NCI-H446 (cell line): Measurements from ENCODE around the gene BACE2.

ENCODE experiments used
- DNase-seq, 2 experiments: peaks; one replicate each; lab custom pipeline; 2025; lab: John Stamatoyannopoulos, UW

The BACE2 gene

DNA sequence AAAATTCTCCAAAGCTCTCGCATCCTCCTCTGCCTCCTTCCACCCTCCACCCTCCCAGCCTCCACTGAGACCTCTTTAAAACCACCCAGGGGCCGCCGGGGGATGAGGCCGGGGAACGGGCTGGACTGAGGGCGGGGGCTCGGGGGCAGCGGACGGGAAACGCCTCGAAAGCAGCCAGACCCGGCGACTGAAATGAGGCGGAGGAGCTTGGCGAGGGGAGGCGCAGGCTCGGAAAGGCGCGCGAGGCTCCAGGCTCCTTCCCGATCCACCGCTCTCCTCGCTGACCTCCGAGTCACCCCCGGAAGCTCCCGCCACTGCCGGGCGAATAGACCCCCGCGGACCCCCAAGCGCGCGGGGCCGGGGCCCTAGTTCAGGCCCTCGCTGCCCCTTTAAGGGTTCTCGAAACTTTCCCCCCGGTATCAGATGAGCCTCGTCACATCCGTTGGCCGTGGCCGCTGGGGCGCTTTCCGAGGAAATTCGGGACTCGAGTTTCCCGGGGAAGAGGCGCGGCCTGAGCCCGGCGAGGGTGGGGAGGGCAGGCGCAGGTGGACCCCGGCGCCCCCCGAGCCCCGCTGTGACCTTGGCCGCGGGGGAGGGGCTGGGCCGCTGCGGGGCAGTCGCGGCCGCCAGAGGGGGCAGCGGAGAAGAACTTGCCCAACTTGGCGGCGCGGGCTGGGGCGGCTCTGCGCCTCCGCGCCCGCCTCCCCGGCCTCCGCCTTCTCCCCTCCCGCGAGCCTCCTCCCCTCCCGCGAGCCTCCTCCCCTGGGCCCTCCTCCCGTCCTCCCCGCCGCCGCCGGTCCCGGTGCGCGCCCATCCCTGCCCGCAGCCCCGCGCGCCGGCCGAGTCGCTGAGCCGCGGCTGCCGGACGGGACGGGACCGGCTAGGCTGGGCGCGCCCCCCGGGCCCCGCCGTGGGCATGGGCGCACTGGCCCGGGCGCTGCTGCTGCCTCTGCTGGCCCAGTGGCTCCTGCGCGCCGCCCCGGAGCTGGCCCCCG lies at the start of gene BACE2:
BACE2 (plus strand) TSS at position 813 of the 995 bp plus-strand sequence; CDS start at position 917, 104 bp downstream.
- no peak for DNase-seq

DNA sequence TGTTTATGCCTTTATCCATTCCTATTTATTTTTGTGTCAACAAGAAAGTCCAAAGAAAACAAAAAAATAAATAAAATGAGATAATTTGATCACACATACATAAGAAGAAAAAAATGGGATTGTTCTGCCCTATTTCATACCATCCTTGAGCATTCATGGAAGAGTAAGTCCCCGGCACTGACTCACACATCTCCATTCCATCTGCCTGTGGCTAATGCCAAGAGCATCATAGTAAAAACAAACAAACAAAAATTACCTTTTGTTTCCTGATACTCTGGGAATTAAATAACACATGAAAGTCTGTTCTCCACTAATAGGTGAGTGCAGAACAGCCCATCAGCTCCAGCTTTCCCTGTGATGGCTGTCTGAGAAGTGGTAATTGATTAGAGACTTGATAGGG lies 48.1 kb upstream of the BACE2 start:
- DNase-seq: no peak

DNA sequence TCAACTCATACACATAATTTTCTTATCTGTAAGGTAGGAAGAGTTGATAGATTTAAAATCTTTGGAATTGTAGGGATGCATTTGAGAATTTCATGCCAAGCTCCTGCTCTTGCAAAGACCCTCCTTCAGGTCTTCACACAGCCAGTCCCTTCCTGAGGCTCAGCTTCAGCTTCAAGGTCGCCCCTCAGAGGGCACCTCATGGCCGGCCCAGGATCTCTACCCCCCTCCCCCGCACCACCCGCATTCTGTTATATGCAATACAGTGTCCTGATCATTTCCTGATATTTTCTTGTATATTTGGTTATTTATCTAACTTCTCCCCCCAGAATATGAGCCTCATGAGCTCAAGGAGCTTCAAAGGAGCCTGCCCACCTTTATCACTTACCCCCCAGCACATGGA lies 47.0 kb upstream of the BACE2 start:
- no peak for DNase-seq

DNA sequence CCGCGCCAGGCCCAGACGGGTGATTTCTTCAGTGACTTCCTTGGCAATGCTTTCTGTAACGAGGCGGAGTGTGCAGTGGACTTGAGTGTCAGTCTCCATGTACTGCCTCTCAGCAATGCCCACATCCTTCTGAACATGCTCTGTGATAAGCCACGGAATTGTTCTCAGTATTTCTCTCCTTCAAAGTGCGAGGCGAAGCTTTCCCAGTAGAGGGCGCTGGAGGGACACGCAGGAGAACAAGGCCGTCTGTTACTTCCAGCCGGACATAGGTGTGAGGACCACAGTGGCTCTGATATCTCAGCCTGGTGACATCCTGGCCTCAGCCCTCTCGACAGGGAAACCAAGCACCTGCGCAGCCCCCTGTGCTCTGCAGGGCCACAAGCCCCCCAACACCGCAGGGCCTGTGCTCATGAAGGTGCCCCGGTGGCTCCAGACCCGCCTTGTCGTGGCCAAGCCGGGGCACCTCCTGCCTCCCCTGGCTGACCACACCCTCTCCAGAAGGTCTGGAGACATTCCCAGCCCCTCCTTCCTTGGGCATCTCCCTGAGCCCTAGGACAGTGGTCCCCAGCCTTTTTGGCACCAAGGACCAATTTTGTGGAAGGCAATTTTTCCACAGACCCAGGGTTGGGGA lies 46.1 kb upstream of the BACE2 start:
- DNase-seq: peak in 1 of 2 experiments; percentile 68

DNA sequence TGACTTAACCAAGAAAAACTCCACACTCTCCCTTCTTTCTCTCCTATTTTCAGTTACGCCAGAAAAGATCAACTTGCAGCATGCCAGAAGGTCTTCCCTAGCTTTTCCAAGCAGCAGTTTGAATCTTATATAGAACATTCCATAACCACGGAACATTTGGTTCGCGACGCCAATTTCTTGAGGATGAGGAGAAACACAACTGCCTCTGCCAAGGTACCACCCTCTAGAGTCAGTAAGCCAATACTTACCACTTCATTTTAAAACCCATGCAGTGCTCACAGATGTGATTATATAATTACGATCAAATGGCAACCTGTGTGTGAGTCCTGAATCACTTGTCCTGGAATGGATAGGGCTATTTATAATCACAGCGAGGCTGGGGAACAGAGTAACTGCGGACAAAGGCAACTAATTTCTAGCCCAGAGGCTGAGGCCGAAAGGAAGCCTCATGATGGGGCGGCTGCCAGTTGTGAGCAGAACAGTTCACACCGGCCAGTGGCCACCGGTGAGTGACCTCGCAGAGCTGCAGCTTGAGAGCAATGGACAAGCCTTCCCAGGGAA lies 43.2 kb upstream of the BACE2 start:
- no peak for DNase-seq

DNA sequence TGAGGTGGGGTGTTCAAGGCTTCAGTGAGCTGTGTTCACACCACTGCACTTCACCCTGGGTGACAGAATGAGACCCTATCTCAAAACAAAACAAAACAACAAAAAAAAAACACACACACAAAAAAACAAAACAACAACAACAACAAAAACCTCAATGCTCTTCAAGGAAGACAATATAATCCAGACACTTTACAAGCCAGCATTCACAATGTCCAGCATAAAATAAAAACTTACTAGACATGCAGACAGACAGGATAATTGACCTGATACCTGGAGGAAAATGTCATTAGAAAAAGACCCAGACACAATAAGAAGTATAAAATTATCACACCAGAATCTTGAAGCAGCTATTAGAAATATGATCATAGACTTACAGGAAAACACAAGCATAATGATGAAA lies 39.0 kb upstream of the BACE2 start:
- no peak for DNase-seq

DNA sequence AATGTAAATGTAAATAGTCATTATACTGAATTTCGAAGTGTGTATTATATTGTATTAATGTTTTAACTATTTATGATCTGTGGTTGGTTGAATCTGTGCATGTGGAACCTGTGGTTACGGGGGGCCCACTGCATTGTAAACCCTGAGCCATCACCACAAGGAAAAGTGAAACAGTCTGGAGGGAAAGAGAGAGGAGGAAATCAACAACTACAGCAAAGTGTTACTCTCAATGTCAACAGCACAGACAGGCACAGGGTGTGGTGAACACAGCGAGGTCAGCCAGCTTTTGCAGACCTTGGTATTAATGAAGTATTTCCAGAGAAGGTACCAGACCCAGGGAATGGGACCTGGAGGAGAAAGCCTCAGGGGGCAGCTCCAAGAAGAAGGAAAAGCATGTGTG lies 37.1 kb upstream of the BACE2 start:
- DNase-seq: no peak

DNA sequence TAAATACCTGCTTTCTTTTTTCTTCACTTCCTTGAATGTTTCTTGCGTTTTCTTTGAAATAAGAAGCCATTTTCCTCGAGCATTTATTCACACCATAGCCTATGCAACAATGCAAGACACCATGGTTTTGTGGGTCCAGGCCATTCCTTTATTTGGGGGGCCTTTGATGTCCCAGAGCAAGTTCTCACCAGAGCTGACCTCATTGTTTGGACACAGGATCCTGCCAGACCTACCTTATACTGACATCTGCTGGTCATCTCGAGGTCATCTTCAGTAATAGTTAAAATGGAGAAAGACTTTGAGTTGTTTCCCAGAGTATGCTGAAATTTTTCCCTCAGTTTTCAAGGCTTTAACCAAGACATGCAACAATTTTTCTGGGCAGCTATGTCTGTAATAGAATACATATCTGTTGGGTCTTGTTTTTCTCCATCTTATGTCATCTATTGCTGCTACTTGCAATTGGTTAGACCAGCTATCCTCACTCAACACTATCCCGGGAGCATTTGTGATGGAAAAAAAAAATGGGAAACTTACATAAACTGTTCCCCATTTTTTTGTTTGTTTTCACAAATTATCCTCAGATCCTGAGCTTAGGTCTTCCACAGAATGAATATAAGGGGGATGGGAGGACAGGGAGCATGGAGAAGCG lies 34.0 kb upstream of the BACE2 start:
- DNase-seq: peak in 1 of 2 experiments; percentile 26

DNA sequence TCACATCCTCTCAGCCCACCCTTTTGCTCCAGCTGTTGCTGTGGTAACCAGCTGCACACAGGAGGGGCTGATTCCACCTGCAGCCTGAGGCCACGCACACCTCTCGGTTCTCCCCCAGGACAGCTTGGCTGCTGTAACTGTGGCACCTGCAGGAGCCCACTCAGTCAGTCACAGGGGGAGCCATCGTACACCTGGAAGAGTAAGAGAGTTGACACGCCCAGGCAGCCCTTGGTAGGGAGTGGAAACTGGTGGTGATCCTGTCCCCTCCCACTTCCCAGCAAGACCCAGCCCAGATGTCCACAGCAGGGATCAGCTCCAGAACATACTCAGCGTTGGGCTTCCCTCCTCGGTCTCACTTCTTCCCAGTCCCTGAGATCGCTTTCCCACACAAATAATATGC lies 32.2 kb upstream of the BACE2 start:
- no peak for DNase-seq

DNA sequence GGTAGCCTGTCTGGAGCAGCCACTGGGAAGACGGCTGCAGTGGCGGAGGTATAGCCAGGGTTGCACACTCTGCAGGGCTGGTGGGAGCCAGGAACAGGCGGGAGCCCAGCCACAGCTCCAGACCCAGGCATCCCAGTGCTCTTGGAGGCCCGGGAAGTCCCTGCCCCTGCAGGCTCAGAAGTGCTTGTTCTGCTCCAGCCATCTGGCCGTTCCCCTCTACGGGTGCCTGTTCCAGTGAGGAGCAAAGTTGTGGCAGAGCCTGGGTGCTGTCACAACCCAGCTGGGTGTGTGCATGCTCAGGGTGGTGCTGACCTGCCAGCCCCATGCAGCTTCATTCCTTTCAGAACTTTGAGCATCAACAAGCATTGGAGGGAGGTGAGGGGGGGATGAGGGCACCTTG lies 31.7 kb upstream of the BACE2 start:
- no peak for DNase-seq

DNA sequence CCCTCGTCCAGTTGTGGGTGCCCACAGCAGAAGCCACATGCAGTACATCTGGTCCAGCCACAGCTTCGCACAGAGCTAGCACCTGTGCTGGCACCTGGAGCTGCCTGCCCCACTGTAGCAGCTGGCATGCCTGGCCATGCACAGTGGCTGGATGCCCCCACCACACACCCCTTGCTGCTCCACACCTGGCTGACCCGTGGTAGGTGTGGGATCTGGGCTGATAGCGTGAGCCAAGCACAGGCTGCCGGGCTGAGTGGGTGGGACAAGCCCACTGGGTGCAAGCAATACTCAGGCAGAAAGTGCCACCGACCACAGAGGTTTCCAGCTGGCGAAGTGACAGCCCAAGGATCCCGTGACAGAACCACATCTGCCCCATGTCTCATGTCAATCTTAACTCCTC lies 30.6 kb upstream of the BACE2 start:
- DNase-seq: no peak

DNA sequence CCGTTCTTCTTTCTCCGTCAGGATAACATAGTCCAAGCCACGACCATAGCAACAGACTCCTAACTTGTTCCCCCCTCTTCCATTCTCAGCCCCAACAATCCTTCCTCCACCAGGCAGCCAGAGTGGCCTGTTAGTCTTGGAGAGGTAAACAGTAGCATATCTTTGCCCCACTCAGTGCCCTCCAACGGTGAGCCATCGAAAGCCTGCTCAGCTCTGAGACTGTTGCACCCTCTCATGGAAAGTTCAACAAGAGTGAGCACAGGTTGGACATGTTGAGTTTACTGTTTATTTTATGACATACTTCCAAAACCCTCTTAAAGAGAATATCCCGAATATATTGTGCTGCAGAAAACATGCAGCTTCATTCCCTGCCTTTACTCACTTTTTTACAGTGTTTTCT lies 30.1 kb upstream of the BACE2 start:
- no peak for DNase-seq

DNA sequence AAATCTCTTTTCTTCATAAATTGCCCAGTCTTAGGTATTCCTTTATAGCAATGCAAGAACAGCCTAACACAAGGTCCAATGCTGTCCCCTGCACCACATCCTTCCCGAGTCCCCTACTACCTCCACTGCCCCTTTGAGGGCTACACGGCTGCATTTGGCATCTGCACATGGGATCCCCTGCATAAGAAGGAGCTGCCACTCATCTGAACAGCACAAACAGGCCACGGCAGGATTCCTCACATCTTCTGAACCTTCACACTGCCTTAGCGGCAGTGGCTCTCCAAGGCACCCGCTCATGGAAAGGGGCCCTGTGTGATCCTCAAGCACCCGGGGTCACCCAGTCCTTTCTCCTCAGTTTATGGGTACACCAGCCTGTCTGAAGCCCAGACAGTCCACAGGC lies 29.2 kb upstream of the BACE2 start:
- no peak for DNase-seq

DNA sequence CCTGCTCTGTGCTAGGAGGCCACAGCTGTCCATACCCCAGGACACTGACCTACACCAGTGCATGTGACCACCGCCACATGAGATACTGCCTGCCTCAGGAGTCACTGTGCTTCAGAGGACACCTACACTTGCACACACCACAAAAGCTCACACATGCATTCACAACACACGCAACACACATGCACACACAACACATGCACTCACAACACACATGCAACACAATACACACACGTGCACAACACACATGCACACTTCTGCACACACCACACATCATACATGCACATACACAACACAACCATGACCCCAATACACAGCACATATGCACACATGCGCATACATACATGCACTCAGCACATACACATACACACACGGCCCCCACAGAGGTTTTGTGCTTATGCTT lies 28.7 kb upstream of the BACE2 start:
- no peak for DNase-seq

DNA sequence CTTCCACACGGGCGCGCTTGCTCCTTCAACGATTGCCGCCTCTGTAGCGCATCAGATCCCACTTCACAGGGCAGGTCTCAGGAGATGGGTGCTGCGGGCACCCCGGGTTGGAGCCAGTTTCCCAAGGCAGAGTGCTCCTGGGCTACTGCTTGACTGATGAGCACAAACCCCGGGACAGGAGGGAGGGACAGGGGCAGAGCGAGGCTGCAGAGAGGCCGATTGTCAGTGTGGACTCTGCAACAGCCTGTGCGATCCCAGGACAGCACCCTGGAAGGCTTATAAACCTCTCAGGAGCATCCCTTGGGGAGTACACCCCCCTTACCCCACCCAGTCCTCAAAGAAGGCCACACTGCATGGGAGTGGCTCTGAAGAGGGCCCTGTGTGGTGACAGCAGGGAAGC lies 28.0 kb upstream of the BACE2 start:
- DNase-seq: no peak

DNA sequence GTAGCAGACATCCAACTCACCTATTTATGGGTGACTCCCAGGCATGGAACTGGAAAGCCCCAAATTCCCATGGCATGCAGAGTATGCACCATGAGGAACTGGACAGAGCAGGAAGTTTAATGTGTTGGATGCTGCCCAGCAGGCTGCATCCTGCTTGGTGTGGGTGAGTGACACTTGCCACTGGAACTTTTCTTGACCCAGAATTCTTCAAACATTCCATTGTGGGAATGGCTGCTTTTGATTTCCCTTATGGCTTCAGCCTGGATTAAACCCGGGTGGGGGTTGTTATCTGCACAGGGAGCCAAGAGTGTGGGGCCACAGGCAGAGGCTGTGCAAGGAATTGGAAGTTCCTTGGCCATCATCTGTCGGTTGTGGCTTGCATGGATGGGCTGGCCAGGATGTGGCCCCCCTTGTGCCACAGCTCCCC lies 26.9 kb upstream of the BACE2 start:
- DNase-seq: no peak

DNA sequence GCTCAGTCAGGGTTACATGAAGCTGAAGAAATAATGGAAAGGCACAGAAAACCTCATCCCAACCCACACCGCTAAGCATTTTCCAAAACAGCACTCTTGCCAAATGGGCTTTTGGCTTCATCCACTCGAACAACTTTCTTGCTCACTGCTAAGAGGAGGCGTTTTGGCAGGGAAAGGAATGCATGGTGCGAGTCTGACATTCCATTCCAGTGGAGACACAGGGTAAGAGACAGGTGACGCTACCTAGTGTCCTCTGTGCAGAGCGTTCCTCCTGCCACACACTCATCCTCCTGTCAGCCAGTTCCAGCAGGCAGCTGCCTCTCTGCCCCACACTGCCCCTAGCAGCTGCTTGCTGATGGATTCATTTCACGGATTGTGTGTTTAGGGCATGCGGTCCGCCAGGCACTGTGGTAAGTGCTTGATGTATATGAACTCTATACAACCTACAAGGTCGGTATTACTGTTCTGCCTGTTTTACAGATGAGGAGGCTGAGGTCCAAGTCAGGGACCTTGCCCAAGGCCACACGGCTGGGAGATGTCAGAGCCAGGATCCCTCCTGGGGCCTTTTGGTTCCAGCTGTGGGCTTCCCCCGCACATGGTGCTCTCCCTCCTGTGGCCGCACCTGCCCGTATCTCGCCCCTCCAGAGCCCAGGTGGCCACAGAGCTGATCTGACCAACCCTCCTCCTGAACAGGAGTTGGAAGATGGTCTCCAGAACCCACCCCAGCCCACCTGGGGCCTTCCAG lies 25.7 kb upstream of the BACE2 start:
- DNase-seq: peak in 1 of 2 experiments; percentile 37

DNA sequence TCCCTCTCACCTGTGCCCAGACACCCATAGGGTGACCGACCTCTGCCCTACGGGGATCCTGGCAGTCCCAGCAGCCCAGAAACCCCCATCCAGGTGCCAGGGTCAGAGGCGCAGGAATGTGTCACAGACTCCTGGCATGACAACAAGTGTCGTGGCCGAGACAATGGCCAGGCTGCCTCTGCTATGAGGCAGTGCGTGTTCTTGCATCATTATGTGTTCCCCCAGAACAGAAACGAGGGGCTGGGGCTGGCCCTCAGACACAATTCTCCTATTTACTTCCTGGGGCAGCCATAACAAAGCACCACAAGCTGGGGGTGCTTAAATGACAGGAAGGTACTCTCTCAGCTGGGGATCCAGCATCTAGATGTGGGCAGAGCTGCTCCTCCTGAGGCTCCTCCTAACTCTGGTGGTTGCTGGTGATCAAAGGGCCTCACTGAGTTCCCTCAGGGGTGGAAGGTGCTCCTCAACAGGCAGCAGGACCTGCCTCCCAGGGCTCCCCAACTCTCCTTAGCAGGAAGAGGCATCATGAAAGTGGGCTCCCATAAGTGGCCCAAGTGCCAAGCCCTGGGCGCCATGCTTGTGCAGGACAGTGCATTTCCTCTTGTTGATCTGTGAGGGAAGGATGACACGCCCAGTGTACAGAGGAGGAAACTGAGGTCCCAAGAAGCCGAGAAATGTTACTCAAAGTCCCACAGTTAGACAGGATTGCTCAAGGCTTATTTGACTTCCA lies 24.2 kb upstream of the BACE2 start:
- no peak for DNase-seq

DNA sequence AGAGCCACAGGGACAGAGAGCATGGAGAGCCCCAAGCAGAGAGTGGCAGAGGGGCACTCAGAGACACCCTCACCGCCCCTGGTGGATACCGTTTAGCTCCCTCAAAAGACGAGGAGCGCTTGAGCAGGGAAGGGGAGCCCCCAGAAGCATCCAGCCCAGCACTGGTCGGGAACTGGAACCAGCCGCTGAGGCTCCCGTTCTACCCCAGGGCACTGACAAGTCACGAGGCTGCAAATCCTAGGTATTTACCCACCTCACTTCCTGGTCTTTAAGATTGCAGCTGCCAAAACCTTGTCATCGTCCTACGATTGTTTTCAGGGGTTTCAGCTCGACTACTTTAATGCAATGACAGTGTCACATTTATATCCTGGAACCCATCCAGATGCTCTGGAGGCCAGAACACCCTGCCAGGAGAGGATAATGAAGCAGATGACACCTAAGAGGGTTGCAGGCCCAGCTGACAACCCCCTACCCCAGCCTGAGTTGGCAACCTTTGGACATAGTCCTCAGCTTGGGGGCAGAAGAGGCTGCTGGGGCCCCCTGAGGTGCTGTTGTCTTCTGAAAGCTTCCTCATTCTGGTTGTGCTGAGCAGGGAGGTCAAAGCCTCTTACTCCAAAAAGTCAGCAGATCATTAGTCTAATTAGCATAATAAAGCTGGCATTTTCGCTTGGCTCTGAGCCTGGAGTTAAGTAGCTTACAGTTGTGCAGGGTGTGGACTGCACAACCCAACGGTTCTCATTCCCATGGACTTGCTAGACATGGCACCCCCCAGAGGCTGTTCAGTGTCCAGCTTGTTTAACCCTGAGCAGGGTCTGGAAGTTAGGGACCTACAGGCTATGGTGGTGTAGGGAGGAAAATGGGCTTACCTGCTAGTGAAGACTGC lies 20.6 kb upstream of the BACE2 start:
- DNase-seq: no peak

DNA sequence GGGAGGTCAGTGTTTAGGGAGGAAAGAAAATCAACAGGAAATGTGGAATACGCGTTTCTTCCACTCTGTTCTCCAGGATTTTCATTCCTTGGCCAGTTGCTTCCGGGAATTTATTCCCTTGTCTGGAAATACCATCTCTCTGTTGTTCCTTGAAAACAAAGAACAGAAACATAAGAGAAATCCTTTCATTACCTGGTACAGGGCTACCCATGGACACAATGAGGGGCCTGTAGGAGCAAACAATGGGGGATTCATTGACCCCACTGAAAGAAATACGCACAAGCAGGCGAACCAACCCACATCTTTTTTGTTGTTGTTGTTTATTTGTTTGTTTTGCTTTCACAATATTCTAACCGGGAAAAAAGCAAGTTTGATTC lies 20.0 kb upstream of the BACE2 start:
- DNase-seq: no peak
